D721Med (cell line): Measurements from ENCODE around the gene BTBD8.

Source experiments
- DNase-seq: peaks from one replicate; pipeline ENCODE4 v3.0.0; 2011; ENCODE audit warnings: low spot score; ENCODE audit not compliant: insufficient read length
- FAIRE-seq: peaks from 2 replicates; lab custom pipeline; 2011; peaks lifted over from hg19 to GRCh38; lab: Jason Lieb, UNC
- CTCF ChIP-seq: IDR thresholded peaks from 2 replicates; pipeline ENCODE4 v1.5.1; 2012; ENCODE audit warnings: mild to moderate bottlenecking, control low read depth; ENCODE audit not compliant: insufficient read depth; ENCODE audit errors: missing control alignments

BTBD8 gene

GRCh38 chr1:92080128-92080985, at the start of gene BTBD8:
BTBD8 (plus strand) TSS chr1:92080345; CDS start chr1:92080572, 227 bp downstream.
- DNase-seq (peak; percentile 67), FAIRE-seq (no peak)
- no peak for TF ChIP-seq CTCF

- no peak for TF ChIP-seq CTCF
- no peak for FAIRE-seq
- no peak for DNase-seq
Observed at GRCh38 chr1:92030656-92031107, 49.5 kb upstream of the BTBD8 start.

GRCh38 chr1:92031281-92032110, 48.6 kb upstream of the BTBD8 start:
- FAIRE-seq (no peak), DNase-seq (no peak)
- TF ChIP-seq CTCF: no peak

GRCh38 chr1:92037400-92037799, 42.7 kb upstream of the BTBD8 start:
- no peak for FAIRE-seq
- DNase-seq: no peak
- TF ChIP-seq CTCF: no peak

GRCh38 chr1:92038695-92039346, 41.3 kb upstream of the BTBD8 start:
- FAIRE-seq (no peak), DNase-seq (no peak)
- no peak for TF ChIP-seq CTCF

GRCh38 chr1:92040971-92041370, 39.2 kb upstream of the BTBD8 start:
- DNase-seq (no peak), FAIRE-seq (no peak)
- TF ChIP-seq CTCF: no peak
